GM19025 (cell line): ENCODE measurements around the gene NHSL2.
"Not testable (repeated sequence)": the region's sequence is repeated elsewhere in the genome, so short reads cannot be mapped to it uniquely, and the experiment has no call there.

ENCODE experiments used
- ATAC-seq: cut with Tn5 transposase; IDR thresholded peaks from one replicate; pipeline ENCODE4 v1.9.1; 2021; ENCODE audit warnings: mild to moderate bottlenecking, low read depth, moderate library complexity; ENCODE audit not compliant: unreplicated experiment

Gene NHSL2

DNA sequence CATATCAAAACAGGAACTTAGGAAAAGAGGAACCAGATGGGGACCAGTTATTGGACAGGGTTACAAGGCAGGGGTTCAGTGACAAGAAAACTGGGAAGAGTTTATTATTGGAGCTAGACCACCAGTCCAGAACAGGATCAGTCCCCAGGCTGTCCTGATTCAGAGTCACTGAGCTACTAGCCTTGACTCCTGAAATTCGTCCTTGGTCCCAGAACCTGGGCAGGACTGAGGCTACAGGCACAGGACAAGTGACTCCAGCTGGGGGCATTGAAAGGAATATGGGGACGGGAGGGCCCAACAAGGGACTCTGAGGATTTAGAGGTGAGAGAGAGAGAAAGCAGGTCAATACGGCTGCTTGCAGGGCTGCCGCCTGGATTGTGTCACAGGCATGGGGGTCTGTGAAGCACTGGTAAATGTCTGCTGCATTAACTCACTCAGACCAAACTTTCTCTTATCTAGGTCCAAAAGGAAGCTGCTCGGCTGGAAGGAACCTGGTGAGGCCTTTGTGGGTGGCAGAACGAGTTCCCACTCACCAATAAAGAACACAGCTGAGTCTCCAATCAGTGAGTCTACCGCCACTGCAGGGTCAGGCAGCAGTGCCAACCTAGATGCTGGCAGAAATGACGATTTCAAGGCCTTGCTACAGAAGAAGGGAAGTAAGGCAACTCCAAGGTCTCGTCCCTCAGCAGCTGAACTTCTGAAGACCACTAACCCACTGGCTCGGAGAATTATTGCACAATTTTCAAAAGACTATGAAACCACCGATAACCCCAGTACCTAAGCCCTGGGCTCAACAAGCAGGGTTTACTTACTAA, 232.4 kb downstream of the NHSL2 start:
- ATAC-seq: no peak

GRCh38 chrX:72143609-72143907, 232.9 kb downstream of the NHSL2 start:
- ATAC-seq: no peak

DNA sequence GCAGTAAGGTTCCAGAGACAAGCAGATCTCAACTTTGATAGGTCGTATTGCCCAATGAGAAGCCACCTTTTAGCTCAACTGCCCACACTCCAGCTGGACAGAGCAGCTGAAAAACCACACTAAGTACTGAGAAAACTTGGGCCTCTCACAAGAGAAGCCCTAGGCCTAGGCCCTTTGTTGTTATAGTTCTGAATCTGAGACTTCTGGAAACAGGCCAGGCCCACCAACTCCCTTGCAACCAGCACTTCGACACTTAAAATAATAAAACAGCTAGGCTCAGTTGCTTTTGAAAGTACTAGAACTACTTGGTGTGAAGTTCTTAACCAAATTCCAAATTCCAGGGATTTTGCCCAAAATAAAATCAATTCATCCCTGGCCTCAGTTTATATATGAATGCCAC, 234.5 kb downstream of the NHSL2 start:
- ATAC-seq: no peak

GRCh38 chrX:72146527-72146926, 235.9 kb downstream of the NHSL2 start:
- no peak for ATAC-seq

DNA sequence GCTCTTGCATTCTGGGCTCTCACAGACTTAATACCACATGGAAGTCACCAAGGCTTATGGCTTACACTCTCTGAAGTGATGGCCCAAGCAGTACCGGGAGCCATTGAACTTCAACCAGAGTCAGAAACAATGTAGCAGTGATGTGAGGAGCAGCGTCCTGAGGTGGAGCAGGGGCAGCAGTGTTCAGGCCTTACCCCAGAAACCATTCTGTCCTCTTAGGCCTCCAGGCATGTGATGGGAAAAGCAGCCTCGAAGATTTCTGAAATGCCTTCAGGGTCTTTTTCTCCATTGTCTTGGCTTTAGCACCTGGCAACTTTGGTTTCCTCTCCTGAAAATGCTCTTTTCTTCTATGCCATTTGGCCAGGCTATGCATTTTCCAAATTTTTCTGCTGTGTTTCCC, 248.1 kb downstream of the NHSL2 start:
- no peak for ATAC-seq

- no peak for ATAC-seq
Measured at GRCh38 chrX:72159769-72160168, 249.1 kb downstream of the NHSL2 start.

GRCh38 chrX:72165551-72165950, 254.9 kb downstream of the NHSL2 start:
- no peak for ATAC-seq

DNA sequence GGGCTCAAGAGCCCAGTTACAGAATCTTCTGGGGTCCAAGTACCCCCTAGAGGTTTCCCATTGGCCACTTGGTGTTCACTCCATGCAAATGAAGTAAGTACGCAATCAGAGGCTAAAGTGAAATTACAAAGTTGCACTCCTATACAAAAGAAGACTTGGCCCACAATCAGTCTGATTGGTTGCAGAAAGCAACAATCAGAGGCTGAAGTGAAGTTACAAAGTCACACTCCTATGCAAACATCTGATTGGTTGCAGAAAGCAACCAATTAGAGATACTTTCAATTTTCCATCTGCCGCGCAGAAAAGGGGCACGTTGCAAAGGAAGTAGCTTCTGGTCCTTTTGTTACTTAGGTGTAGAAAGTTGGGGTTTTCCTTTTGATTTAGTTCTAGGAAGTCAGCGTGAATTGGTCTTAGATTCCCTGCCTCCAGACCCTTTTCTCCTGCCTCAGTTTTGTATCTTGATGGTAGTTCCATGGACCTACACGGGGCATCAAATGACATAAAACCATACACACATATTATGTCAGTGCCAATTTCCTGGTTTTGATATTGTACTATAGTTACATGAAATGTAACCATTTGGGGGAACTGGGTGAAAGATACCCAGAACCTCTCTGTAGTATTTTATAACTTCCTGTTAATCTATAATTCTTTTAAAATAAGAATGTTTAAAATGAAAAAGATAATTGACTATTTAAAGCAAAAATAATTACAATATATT, 258.5 kb downstream of the NHSL2 start:
- ATAC-seq: no peak

DNA sequence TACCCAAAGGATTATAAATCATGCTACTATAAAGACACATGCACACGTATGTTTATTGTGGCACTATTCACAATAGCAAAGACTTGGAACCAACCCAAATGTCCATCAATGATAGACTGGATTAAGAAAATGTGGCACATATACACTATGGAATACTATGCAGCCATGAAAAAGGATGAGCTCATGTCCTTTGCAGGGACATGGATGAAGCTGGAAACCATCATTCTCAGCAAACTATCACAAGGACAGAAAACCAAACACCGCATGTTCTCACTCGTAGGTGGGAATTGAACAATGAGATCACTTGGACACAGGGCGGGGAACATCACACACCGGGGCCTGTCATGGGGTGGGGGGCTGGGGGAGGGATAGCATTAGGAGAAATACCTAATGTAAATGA, 265.6 kb downstream of the NHSL2 start:
- not testable (repeated sequence) for ATAC-seq

GRCh38 chrX:72176981-72177380, 266.3 kb downstream of the NHSL2 start:
- no peak for ATAC-seq

- no peak for ATAC-seq
Measured at GRCh38 chrX:72180539-72180938, 269.9 kb downstream of the NHSL2 start.

DNA sequence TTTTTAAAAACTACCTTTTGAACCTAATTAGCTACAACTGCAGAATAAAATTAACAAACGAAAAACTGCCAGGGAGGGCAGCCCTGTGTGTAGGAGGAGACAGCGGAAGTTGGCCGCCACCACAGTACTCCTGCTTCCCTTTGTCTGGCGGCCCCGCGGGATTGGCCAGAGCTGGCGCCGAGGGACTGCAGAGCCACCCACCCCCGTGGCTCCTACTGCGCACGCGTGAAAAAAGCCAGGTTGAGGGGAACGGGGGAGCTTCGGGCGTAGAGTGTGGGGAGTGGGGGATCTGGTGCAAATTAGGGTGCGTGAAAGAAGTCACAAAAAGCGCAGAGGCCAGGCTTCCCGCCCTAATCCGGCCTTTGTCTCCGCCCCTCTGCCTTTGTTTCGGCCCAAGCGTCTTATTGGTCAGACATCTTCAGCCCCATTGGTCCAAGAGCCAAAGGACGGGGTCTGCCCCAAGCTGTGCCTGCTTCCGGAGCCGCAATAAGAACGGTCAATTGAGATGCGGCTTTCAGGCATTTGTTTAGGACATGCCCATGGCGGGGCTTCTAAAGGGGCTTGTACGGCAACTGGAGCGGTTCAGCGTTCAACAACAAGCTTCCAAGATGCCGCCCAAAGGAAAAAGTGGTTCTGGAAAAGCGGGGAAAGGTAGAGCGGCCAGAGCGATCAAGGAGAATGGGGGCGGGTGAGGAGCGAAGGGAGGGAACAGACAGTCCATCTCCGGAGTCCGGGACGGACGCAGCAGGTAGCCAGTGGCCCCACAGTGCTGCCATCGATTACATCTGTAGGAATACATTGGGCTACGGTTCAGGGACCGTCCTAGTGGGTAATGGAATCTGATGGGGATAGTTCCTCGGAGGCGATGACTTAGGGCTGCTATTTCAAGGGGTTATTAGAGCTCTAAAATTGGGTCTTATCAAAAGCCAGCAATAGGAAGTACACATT, 270.8 kb downstream of the NHSL2 start, which contains the start of gene PIN4:
TSS of gene PIN4 (plus strand) at position 580 of the 948 bp plus-strand sequence. CDS start at position 609, 29 bp downstream.
- peak; percentile 97 for ATAC-seq

DNA sequence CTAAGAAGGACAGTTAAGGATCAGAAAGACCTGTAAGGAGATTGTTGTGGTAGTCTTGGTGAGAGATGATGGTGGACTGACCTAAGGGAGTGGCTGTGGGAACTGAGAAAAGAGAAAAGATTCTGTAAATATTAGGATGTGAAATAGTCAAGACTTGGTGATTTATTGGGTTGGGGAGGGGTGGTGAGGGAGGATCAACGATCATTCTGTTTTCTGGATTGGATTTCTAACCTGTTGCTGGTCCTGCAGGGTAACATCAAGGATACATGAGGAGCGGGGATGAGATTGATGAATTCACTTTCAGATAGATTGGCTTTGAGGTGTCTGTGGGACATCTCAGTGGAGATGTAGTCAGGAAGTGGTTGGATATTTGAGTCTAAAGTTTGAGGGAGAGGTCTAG, 272.3 kb downstream of the NHSL2 start:
- no peak for ATAC-seq

GRCh38 chrX:72201836-72202536, 291.3 kb downstream of the NHSL2 start:
- no peak for ATAC-seq
